Spleen (tissue), 11 donors: ENCODE results near the gene PTPRT. TPM values are rescaled to one million over a fixed set of nuclear protein-coding genes. Genes with fewer than 3 reads are reported as not detected.

Source experiments
- DNase-seq: peaks from one replicate; pipeline ENCODE4 v3.0.0-alpha.2; 2020
- H3K27ac ChIP-seq, 8 donors: fragments of 200-600 bp; sonication (generic) in 7 of 8; 1 replicate in 4 of 8; 2 replicates in 4 of 8; pipeline versions ENCODE4 v1.5.0 to v1.8.0; 2016 to 2021; ENCODE audit warnings: inconsistent platforms in 4 of 8, mild to moderate bottlenecking in 4 of 8, moderate library complexity in 1 of 8
- H3K27me3 ChIP-seq, 7 donors: fragments of 200-600 bp; sonication (generic) in 6 of 7; replicated peaks in 1 of 7; 1 replicate in 4 of 7; 2 replicates in 3 of 7; pipeline versions ENCODE4 v1.5.0 to v1.8.0; 2016 to 2021; ENCODE audit warnings: inconsistent platforms in 3 of 7, mild to moderate bottlenecking in 1 of 7
- H3K36me3 ChIP-seq, 6 donors: fragments of 200-600 bp; sonication (generic) in 5 of 6; 1 replicate in 4 of 6; 2 replicates in 2 of 6; pipeline versions ENCODE4 v1.5.0 to v1.8.0; 2016 to 2021; ENCODE audit warnings: inconsistent platforms in 2 of 6
- H3K4me1 ChIP-seq, 6 donors: fragments of 200-600 bp; sonication (generic) in 5 of 6; 1 replicate in 3 of 6; 2 replicates in 3 of 6; pipeline versions ENCODE4 v1.5.0 to v1.8.0; 2016 to 2021; ENCODE audit warnings: inconsistent platforms in 3 of 6
- H3K4me3 ChIP-seq, 8 donors: fragments of 200-600 bp; sonication (generic) in 7 of 8; 1 replicate in 4 of 8; 2 replicates in 4 of 8; pipeline versions ENCODE4 v1.5.0 to v1.8.0; 2016 to 2021; ENCODE audit warnings: inconsistent platforms in 4 of 8, mild to moderate bottlenecking in 4 of 8, moderate library complexity in 2 of 8
- H3K9me3 ChIP-seq, 8 donors: fragments of 200-600 bp; sonication (generic) in 7 of 8; 1 replicate in 4 of 8; 2 replicates in 4 of 8; pipeline versions ENCODE4 v1.5.0 to v1.8.0; 2016 to 2021; ENCODE audit warnings: inconsistent platforms in 4 of 8
- CTCF ChIP-seq, 11 experiments: fragments of 200-600 bp in 7 of 11; fragments of 450-650 bp in 4 of 11; sonication (generic) in 4 of 11; IDR thresholded peaks in 8 of 11; conservative IDR thresholded peaks in 3 of 11; 1 replicate in 7 of 11; 2 replicates in 4 of 11; pipeline versions ENCODE4 v1.4.0 to v1.8.0; 2016 to 2021; ENCODE audit warnings: antibody characterized with exemption in 11 of 11, inconsistent platforms in 4 of 11, mild to moderate bottlenecking in 1 of 11
- POLR2A ChIP-seq, 3 donors: fragments of 450-650 bp; IDR thresholded peaks; one replicate each; pipeline ENCODE4 v1.5.1; 2017; ENCODE audit warnings: antibody characterized with exemption in 3 of 3, mild to moderate bottlenecking in 1 of 3
- POLR2AphosphoS5 ChIP-seq, 3 donors: sonication (generic); formaldehyde crosslinking; IDR thresholded peaks; one replicate each; pipeline ENCODE4 v1.5.1; 2017; ENCODE audit warnings: antibody characterized with exemption in 3 of 3
- WGBS, 5 donors: extraction: QIAGEN DNeasy Blood & Tissue Kit in 3 of 5; methylation state at CpG; one replicate each; pipeline versions ENCODE4 v1.1.5 to v1.1.7; 2013 to 2018; 5-methylcytosine and 5-hydroxymethylcytosine counted together
- intact Hi-C: fragments of 100-400 bp; cut with DNase I; formaldehyde crosslinking; loops from one replicate; pipeline ENCODE4 v1.15.0; 2023; ENCODE audit warnings: low total_unique reads
- polyA plus RNA-seq, 3 donors: library from polyadenylated mRNA; stranded (reverse); fragments of 200-250 nt; gene quantifications; one replicate each; pipeline ENCODE4 v1.2.1, GENCODE V29; 2013
- total RNA-seq, 7 donors: library from RNA; depleted of rRNA in 3 of 7; stranded (reverse); fragments of >200 nt in 3 of 7; fragmentation: NEBNext Ultra II Directional in 4 of 7; extraction: Animal tissue kit (Norgen Biotek cat#: 25700) in 4 of 7; gene quantifications; one replicate each; pipeline versions ENCODE4 v1.1.0 to v1.2.1, GENCODE V29; 2016 to 2021
- donor health status: healthy with polysubstance abuse.
- donor health status: DM: no; HTN: no; CAD: no; lungs with moderate emphysema.
- donor health status: DM: no; HTN: no; CAD: no.
- donor health status: Bipolar disorder and iron deficiency.
- donor health status: healthy.
- donor health status: DM: no; HTN: no; CAD: no.
- donor health status: DM: yes; HTN: yes; CAD: no.

Gene PTPRT
- total and polyA plus RNA-seq, 10 donors = 0.02 to 4.7 (median 1.2) TPM

DNA sequence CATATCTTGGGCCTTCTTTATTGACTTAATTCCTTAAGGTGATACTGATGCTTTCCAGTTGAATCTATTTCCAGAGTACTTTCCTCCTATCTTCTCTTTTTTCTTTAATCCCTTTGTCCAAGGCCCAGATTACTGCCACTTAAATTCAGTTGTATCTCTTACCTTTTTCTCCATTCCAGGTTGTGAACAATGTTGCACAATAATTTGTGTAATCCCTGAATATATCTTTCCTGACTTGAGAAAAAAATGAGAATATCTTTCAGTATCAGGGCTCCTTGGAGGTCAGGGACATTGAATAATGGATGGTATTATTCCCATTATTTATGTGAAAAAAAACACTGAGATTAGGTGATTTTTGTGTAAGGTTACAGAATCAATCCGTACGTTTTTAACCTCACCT is 683.3 kb downstream of the PTPRT start:
- Histone ChIP-seq H3K36me3 (no peaks in the 10 kb centered on the region), H3K27me3 (no peaks in the 10 kb centered on the region), H3K9me3 (peaks cover 0 to 26% (median 18%) of the 10 kb centered on the region in 8 donors), H3K27ac (no peak overlapping the region), H3K4me1 (no peaks in the 10 kb centered on the region), H3K4me3 (no peak overlapping the region)
- 82 to 94% (median 89%) methylated on average over 2 of the region's 2 CpGs for WGBS, 5 donors
- intact Hi-C loops = no loop called here
- TF ChIP-seq CTCF (IDR thresholded peaks at IDR 0.05 in 8 of 11, conservative IDR thresholded peaks at IDR 0.05 in 3 of 11) = no peak
- TF ChIP-seq POLR2A (IDR thresholded peaks at IDR 0.05) = no peak
- no peak for TF ChIP-seq POLR2AphosphoS5 (IDR thresholded peaks at IDR 0.05)
- DNase-seq = no peak

- DNase-seq = no peak
- Histone ChIP-seq H3K4me3 (no peak overlapping the region), H3K27ac (no peak overlapping the region), H3K36me3 (no peaks in the 10 kb centered on the region), H3K27me3 (no peaks in the 10 kb centered on the region), H3K4me1 (no peaks in the 10 kb centered on the region), H3K9me3 (peaks cover 0 to 26% (median 18%) of the 10 kb centered on the region in 8 donors)
- TF ChIP-seq POLR2A (IDR thresholded peaks at IDR 0.05) (no peak), CTCF (IDR thresholded peaks at IDR 0.05 in 8 of 11, conservative IDR thresholded peaks at IDR 0.05 in 3 of 11) (no peak), POLR2AphosphoS5 (IDR thresholded peaks at IDR 0.05) (no peak)
- intact Hi-C loops = no loop called here
These were observed 687.1 kb downstream of the PTPRT start for GRCh38 chr20:42502591-42502990.

GRCh38 chr20:42496595-42496994 is 693.1 kb downstream of the PTPRT start:
- WGBS, 5 donors = 80 to 92% (median 84%) methylated on average over 5 of the region's 5 CpGs
- H3K27me3 ChIP-seq = no peaks in the 10 kb centered on the region
- TF ChIP-seq POLR2A (IDR thresholded peaks at IDR 0.05) (no peak), CTCF (IDR thresholded peaks at IDR 0.05 in 8 of 11, conservative IDR thresholded peaks at IDR 0.05 in 3 of 11) (no peak), POLR2AphosphoS5 (IDR thresholded peaks at IDR 0.05) (no peak)
- H3K4me3 ChIP-seq = no peak overlapping the region
- H3K4me1 ChIP-seq = no peaks in the 10 kb centered on the region
- intact Hi-C loops = no loop called here
- H3K27ac ChIP-seq = no peak overlapping the region
- H3K9me3 ChIP-seq = no peaks in the 10 kb centered on the region
- DNase-seq = no peak
- H3K36me3 ChIP-seq = no peaks in the 10 kb centered on the region

DNA sequence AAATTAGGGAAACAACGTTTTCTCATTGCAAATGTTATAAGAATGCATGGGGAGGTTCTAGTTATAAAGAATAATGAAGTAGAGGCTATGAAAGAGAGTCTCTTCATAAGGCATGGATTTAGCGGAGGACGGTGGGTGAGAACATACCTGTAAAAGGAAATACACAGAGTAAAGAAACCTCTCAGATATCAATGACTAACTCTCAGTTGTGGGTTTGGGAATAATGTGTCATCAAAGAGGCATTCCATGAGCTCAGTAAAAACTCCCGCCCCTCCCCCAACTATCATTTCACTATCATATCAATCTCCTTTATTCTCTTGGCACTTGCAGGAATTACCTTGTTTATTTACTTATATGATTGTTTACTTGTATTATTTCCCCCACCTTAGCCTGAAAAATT is 695.4 kb downstream of the PTPRT start:
- H3K27me3 ChIP-seq = no peaks in the 10 kb centered on the region
- no peaks in the 10 kb centered on the region for H3K9me3 ChIP-seq
- H3K36me3 ChIP-seq = no peaks in the 10 kb centered on the region
- intact Hi-C loops = no loop called here
- H3K4me3 ChIP-seq = no peak overlapping the region
- no peaks in the 10 kb centered on the region for H3K4me1 ChIP-seq
- 76 to 82% (median 79%) methylated on average over 4 of the region's 4 CpGs for WGBS, 5 donors
- TF ChIP-seq CTCF (IDR thresholded peaks at IDR 0.05 in 8 of 11, conservative IDR thresholded peaks at IDR 0.05 in 3 of 11) (no peak), POLR2A (IDR thresholded peaks at IDR 0.05) (no peak), POLR2AphosphoS5 (IDR thresholded peaks at IDR 0.05) (no peak)
- DNase-seq = no peak
- H3K27ac ChIP-seq = no peak overlapping the region
